ENCODE results near the gene PRELID2.
"Not testable (repeated sequence)": the region's sequence is repeated elsewhere in the genome, so short reads cannot be mapped to it uniquely, and the experiment has no call there.

PRELID2 gene

DNA sequence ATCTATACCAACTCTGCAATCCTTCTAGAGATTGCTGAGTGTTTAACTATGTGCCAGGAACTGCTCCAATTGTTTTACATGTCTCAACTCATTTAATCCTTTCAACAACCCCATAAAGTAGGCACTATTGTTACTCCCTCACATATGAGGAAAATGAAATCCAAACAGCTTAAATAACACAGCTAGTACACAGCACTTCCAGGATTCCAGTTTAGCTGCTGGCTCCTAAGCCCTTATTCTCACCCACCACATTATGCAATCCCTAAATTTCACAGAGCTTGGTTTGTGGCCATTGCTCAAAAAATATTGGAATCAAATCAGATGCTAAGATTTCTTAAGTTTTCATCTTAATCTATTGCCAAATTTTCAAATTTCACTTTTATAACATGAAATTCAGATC, 84.9 kb downstream of the PRELID2 start:
- H3K4me1 ChIP-seq (ENCODE audit: insufficient read depth, insufficient read length): no peaks in the 10 kb centered on the region
- no peaks in the 10 kb centered on the region for H3K27me3 ChIP-seq (ENCODE audit: insufficient read depth, insufficient read length)
- no peak for DNase-seq (ENCODE audit: low read depth, low spot score)
- no peak overlapping the region for H3K9ac ChIP-seq (ENCODE audit: insufficient read length, low read depth)
- TF ChIP-seq ZNF274 (IDR thresholded peaks at IDR 0.05; ENCODE audit: low read depth, low read length) (no peak), YY1 (IDR thresholded peaks at IDR 0.05; ENCODE audit: insufficient read depth, insufficient read length) (no peak), SUZ12 (IDR thresholded peaks at IDR 0.05; ENCODE audit: extremely low read depth, insufficient read depth, insufficient read length) (no peak)
- no peaks in the 10 kb centered on the region for H3K36me3 ChIP-seq (ENCODE audit: insufficient read depth, insufficient read length, low read length)
- H3K9me3 ChIP-seq (ENCODE audit: insufficient read depth, low read length): no peaks in the 10 kb centered on the region
- no peak overlapping the region for H3K4me3 ChIP-seq (ENCODE audit: insufficient read length, low read depth)

DNA sequence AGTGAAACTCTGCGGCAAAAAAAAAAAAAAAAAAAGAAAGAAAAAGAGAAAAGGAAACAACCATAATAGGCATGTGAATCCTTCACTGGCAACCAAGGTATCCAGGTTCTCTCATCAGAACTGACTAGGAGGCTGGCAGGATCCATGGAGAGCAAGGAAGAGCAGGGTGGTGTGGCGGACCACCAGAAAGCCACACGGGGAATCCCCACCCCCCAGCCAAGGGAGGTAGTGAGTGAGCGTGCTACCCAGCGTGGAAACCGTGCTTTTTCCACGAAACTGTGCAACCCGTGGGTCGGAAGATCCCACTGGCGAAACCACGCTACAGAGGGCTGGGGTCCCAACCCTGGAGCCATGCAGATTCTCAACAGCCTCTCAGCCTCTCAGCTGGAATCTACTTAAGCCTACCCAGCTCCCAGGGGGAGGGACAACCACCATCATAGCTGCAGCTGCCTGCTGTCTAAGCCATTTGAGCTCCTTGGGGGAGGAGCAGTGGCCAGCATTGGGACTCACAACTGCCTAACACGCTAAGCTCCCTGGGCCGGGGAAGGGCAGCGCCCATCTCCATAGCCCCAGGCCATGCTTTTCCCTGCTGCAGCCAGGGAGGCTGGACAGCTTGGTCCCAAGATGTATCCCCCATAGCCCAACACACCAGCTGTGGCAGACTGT, 91.6 kb downstream of the PRELID2 start:
- TF ChIP-seq SUZ12 (IDR thresholded peaks at IDR 0.05; ENCODE audit: extremely low read depth, insufficient read depth, insufficient read length) (no peak), ZNF274 (IDR thresholded peaks at IDR 0.05; ENCODE audit: low read depth, low read length) (no peak), YY1 (IDR thresholded peaks at IDR 0.05; ENCODE audit: insufficient read depth, insufficient read length) (no peak)
- Histone ChIP-seq H3K36me3 (ENCODE audit: insufficient read depth, insufficient read length, low read length) (no peaks in the 10 kb centered on the region), H3K4me3 (ENCODE audit: insufficient read length, low read depth) (no peak overlapping the region), H3K4me1 (ENCODE audit: insufficient read depth, insufficient read length) (no peaks in the 10 kb centered on the region), H3K9me3 (ENCODE audit: insufficient read depth, low read length) (no peaks in the 10 kb centered on the region), H3K27me3 (ENCODE audit: insufficient read depth, insufficient read length) (no peaks in the 10 kb centered on the region), H3K9ac (ENCODE audit: insufficient read length, low read depth) (no peak overlapping the region)
- no peak for DNase-seq (ENCODE audit: low read depth, low spot score)

DNA sequence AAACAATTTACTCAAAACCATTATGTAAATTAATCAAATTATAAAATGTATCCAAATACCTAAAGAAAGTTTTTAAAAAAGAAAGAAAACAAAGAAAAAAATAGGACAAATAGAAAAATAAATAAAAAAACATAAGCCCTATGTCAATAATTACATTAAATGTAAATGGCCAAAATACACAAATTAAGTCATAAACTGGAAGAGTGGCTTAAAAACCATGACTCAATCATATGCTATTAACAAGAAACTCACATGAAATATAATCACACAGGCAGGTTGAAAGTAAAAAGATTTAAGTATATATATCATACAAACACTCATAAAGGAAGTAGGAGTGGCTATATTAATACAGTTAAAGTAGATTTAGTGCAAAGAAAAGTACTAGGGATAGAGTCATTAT, 95.3 kb downstream of the PRELID2 start:
- no peaks in the 10 kb centered on the region for H3K9me3 ChIP-seq (ENCODE audit: insufficient read depth, low read length)
- H3K4me1 ChIP-seq (ENCODE audit: insufficient read depth, insufficient read length): no peaks in the 10 kb centered on the region
- no peaks in the 10 kb centered on the region for H3K27me3 ChIP-seq (ENCODE audit: insufficient read depth, insufficient read length)
- TF ChIP-seq SUZ12 (IDR thresholded peaks at IDR 0.05; ENCODE audit: extremely low read depth, insufficient read depth, insufficient read length) (no peak), ZNF274 (IDR thresholded peaks at IDR 0.05; ENCODE audit: low read depth, low read length) (no peak), YY1 (IDR thresholded peaks at IDR 0.05; ENCODE audit: insufficient read depth, insufficient read length) (no peak)
- no peak for DNase-seq (ENCODE audit: low read depth, low spot score)
- H3K36me3 ChIP-seq (ENCODE audit: insufficient read depth, insufficient read length, low read length): no peaks in the 10 kb centered on the region
- H3K9ac ChIP-seq (ENCODE audit: insufficient read length, low read depth): no peak overlapping the region
- no peak overlapping the region for H3K4me3 ChIP-seq (ENCODE audit: insufficient read length, low read depth)

DNA sequence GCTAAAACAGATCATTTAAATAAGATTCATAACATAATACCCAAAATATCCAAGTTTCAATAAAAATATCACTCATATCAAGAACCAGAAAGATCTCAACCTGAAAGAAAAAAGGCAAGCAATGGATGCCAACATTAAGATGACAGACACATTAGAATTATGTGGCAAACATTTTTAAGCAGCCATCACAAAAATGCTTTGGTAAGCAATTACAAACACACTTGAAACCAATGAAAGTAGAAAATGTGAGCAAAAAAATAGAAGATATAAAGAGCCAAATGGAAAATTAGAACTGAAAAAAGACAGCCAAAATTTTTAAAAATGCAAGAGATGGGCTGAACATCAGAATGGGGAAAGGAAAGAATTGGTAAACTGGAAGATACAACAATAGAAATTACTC, 96.9 kb downstream of the PRELID2 start:
- Histone ChIP-seq H3K4me1 (ENCODE audit: insufficient read depth, insufficient read length) (no peaks in the 10 kb centered on the region), H3K9me3 (ENCODE audit: insufficient read depth, low read length) (no peaks in the 10 kb centered on the region), H3K36me3 (ENCODE audit: insufficient read depth, insufficient read length, low read length) (no peaks in the 10 kb centered on the region), H3K9ac (ENCODE audit: insufficient read length, low read depth) (no peak overlapping the region), H3K4me3 (ENCODE audit: insufficient read length, low read depth) (no peak overlapping the region), H3K27me3 (ENCODE audit: insufficient read depth, insufficient read length) (no peaks in the 10 kb centered on the region)
- TF ChIP-seq SUZ12 (IDR thresholded peaks at IDR 0.05; ENCODE audit: extremely low read depth, insufficient read depth, insufficient read length) (no peak), YY1 (IDR thresholded peaks at IDR 0.05; ENCODE audit: insufficient read depth, insufficient read length) (no peak), ZNF274 (IDR thresholded peaks at IDR 0.05; ENCODE audit: low read depth, low read length) (no peak)
- no peak for DNase-seq (ENCODE audit: low read depth, low spot score)

DNA sequence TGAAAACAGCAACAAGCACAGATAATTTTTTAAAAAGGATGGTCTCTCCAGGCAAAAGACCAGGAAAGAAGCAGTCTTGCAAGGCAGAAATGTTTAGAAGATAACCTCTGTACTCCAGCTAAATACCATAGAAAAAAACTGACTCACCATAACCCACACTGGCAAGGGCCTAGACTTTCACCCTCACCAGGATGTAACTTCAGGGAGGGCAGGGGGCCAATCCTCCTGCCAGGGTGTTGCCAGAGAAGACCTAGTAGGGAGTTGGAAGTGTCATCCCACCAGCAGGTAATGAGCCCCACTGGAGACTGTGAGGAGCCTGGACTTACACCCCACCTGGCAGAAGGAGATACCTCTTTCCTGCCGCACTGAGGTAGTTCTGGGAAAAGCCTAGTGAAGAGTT, 97.6 kb downstream of the PRELID2 start:
- Histone ChIP-seq H3K4me3 (ENCODE audit: insufficient read length, low read depth) (no peak overlapping the region), H3K9ac (ENCODE audit: insufficient read length, low read depth) (no peak overlapping the region), H3K4me1 (ENCODE audit: insufficient read depth, insufficient read length) (no peaks in the 10 kb centered on the region), H3K36me3 (ENCODE audit: insufficient read depth, insufficient read length, low read length) (no peaks in the 10 kb centered on the region), H3K27me3 (ENCODE audit: insufficient read depth, insufficient read length) (no peaks in the 10 kb centered on the region), H3K9me3 (ENCODE audit: insufficient read depth, low read length) (no peaks in the 10 kb centered on the region)
- no peak for DNase-seq (ENCODE audit: low read depth, low spot score)
- TF ChIP-seq ZNF274 (IDR thresholded peaks at IDR 0.05; ENCODE audit: low read depth, low read length): no peak
- TF ChIP-seq YY1 (IDR thresholded peaks at IDR 0.05; ENCODE audit: insufficient read depth, insufficient read length): no peak
- TF ChIP-seq SUZ12 (IDR thresholded peaks at IDR 0.05; ENCODE audit: extremely low read depth, insufficient read depth, insufficient read length): no peak

DNA sequence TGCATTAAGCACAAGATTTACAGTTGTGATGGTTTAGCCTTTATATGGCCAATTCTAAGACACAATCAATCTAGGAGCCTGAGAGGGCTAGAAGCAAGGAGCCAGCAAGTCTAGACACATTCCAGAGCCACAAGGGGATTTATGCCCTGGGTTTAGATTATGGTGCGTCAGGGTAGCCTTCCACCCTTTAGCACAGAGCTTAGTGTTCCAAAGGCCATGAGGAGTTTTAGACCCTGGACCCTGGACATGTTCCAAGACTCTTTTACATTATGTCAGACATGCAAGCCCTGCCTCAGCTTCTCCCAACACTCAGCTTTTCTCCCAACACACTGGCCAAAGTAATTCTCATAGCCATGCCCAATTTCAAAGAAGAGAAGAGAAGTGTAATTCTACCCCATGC, 105.2 kb downstream of the PRELID2 start:
- H3K27me3 ChIP-seq (ENCODE audit: insufficient read depth, insufficient read length); H3K36me3 ChIP-seq (ENCODE audit: insufficient read depth, insufficient read length, low read length); H3K9ac ChIP-seq (ENCODE audit: insufficient read length, low read depth); H3K4me3 ChIP-seq (ENCODE audit: insufficient read length, low read depth); H3K4me1 ChIP-seq (ENCODE audit: insufficient read depth, insufficient read length); DNase-seq (ENCODE audit: low read depth, low spot score): not testable (repeated sequence)
- peaks cover 33% of the 10 kb centered on the region; the same call in 1 of the 2 replicates for H3K9me3 ChIP-seq (ENCODE audit: insufficient read depth, low read length)

DNA sequence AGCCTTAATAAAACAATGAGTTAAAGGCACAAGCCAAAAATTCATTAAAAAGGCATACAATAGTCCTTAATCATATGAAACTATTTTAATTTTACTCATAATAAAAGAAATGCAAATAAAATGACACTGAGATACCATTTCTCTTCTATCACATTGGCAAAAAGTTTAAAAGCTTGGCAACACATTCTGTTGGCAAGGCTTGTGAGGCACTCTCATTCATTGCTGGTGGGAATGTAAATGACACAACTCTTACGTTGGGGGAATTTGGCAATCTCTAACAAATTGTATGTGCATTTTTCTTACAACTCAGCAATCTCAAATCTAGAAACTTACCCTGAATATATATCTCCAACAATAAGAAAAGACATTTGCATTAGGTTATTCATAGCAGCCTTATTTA, 111.6 kb downstream of the PRELID2 start:
- H3K27me3 ChIP-seq (ENCODE audit: insufficient read depth, insufficient read length): no peaks in the 10 kb centered on the region
- H3K4me1 ChIP-seq (ENCODE audit: insufficient read depth, insufficient read length): no peaks in the 10 kb centered on the region
- no peaks in the 10 kb centered on the region for H3K36me3 ChIP-seq (ENCODE audit: insufficient read depth, insufficient read length, low read length)
- no peak overlapping the region for H3K4me3 ChIP-seq (ENCODE audit: insufficient read length, low read depth)
- H3K9me3 ChIP-seq (ENCODE audit: insufficient read depth, low read length): peaks cover 16% of the 10 kb centered on the region; the same call in 1 of the 2 replicates
- no peak for TF ChIP-seq ZNF274 (IDR thresholded peaks at IDR 0.05; ENCODE audit: low read depth, low read length)
- TF ChIP-seq SUZ12 (IDR thresholded peaks at IDR 0.05; ENCODE audit: extremely low read depth, insufficient read depth, insufficient read length): no peak
- TF ChIP-seq YY1 (IDR thresholded peaks at IDR 0.05; ENCODE audit: insufficient read depth, insufficient read length): no peak
- DNase-seq (ENCODE audit: low read depth, low spot score): no peak
- no peak overlapping the region for H3K9ac ChIP-seq (ENCODE audit: insufficient read length, low read depth)
